Spinal cord (tissue), 10 donors: ENCODE measurements around the gene TXNL4B. TPM values are rescaled to one million over a fixed set of nuclear protein-coding genes. Genes with fewer than 3 reads are reported as not detected.
"Not testable (repeated sequence)": the region's sequence is repeated elsewhere in the genome, so short reads cannot be mapped to it uniquely, and the experiment has no call there.

Experiments
- DNase-seq, 6 donors: peaks; one replicate each; pipeline versions ENCODE4 v3.0.0 to v3.0.0-alpha.2; 2013 to 2015; ENCODE audit warnings: low spot score in 6 of 6, low read depth in 4 of 6
- H3K27ac ChIP-seq: one replicate; pipeline ENCODE4 v1.5.1; 2013; ENCODE audit warnings: low read depth, low read length, control low read depth
- H3K27me3 ChIP-seq: one replicate; pipeline ENCODE4 v1.6.1; 2013; ENCODE audit warnings: low read length; ENCODE audit not compliant: control insufficient read depth, insufficient read depth
- H3K36me3 ChIP-seq: one replicate; pipeline ENCODE4 v1.6.1; 2013; ENCODE audit warnings: low read length; ENCODE audit not compliant: control insufficient read depth, insufficient read depth
- H3K4me1 ChIP-seq: one replicate; pipeline ENCODE4 v1.6.1; 2013; ENCODE audit warnings: low read length; ENCODE audit not compliant: control insufficient read depth, insufficient read depth
- H3K4me3 ChIP-seq: one replicate; pipeline ENCODE4 v1.5.1; 2013; ENCODE audit warnings: low read depth, low read length, control low read depth
- H3K9me3 ChIP-seq: one replicate; pipeline ENCODE4 v1.6.1; 2013; ENCODE audit warnings: low read length; ENCODE audit not compliant: control insufficient read depth, insufficient read depth
- WGBS: methylation state at CpG from one replicate; pipeline ENCODE4 v1.1.5; 2013; ENCODE audit warnings: missing lambda C conversion rate; ENCODE audit not compliant: insufficient coverage; 5-methylcytosine and 5-hydroxymethylcytosine counted together
- polyA plus RNA-seq, 2 donors: library from polyadenylated mRNA; unstranded; fragments of 120-200 nt; gene quantifications; one replicate each; pipeline ENCODE4 v1.2.1, GENCODE V29; 2013; ENCODE audit not compliant: insufficient read length in 2 of 2
- total RNA-seq, 2 donors: library from RNA; depleted of rRNA in 1 of 2; stranded (reverse); fragments of 120-200 nt in 1 of 2; fragments of >200 nt in 1 of 2; gene quantifications; one replicate each; pipeline versions ENCODE4 v1.2.3 to v1.2.4, GENCODE V29; 2013 to 2014
- donor health status: healthy.

Gene TXNL4B
- total and polyA plus RNA-seq, 4 donors = 9.8 to 15.6 (median 14.1) TPM

GRCh38 chr16:72060405-72060804, 33.0 kb downstream of the TXNL4B start:
- Histone ChIP-seq H3K27ac (no peak overlapping the region), H3K9me3 (no peaks in the 10 kb centered on the region), H3K36me3 (no peaks in the 10 kb centered on the region), H3K4me1 (no peaks in the 10 kb centered on the region), H3K27me3 (no peaks in the 10 kb centered on the region), H3K4me3 (no peak overlapping the region)
- 95% methylated on average over 9 of the region's 9 CpGs for WGBS
- DNase-seq = no peak

DNA sequence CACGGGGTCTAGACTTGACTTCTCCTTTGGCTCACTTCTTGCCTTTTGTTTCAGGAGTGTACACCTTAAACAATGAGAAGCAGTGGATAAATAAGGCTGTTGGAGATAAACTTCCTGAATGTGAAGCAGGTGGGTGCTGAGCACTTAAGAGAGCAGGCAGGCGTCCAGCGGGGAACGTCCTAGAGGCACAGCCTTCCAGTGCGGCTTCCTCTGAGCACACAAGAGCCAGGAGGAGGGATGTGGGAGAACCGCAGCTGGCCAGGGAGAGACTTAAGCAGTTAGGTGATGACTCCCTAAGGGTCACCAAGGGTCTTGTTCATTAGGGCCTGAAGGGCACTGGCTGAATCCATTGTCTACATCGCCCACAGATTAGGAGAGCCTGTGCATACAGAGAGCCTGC, 34.4 kb downstream of the TXNL4B start:
- not testable (repeated sequence) for H3K36me3 ChIP-seq, H3K4me3 ChIP-seq, H3K27ac ChIP-seq, H3K9me3 ChIP-seq, H3K4me1 ChIP-seq, H3K27me3 ChIP-seq, DNase-seq
- WGBS = 83% methylated on average over 1 of the region's 7 CpGs

- H3K4me3 ChIP-seq, H3K4me1 ChIP-seq, H3K9me3 ChIP-seq, H3K27ac ChIP-seq, H3K27me3 ChIP-seq, H3K36me3 ChIP-seq, DNase-seq: not testable (repeated sequence)
- 50% methylated on average over 1 of the region's 6 CpGs for WGBS
These were observed 36.1 kb downstream of the TXNL4B start for GRCh38 chr16:72057313-72057712.

- no peaks in the 10 kb centered on the region for H3K27me3 ChIP-seq
- H3K27ac ChIP-seq = no peak overlapping the region
- no peak overlapping the region for H3K4me3 ChIP-seq
- no peaks in the 10 kb centered on the region for H3K4me1 ChIP-seq
- DNase-seq = no peak
- no peaks in the 10 kb centered on the region for H3K9me3 ChIP-seq
- H3K36me3 ChIP-seq = no peaks in the 10 kb centered on the region
- 100% methylated on average over 1 of the region's 4 CpGs for WGBS
These were observed 37.5 kb downstream of the TXNL4B start for GRCh38 chr16:72055911-72056310.

- not testable (repeated sequence) for H3K27ac ChIP-seq, H3K27me3 ChIP-seq, H3K9me3 ChIP-seq, H3K36me3 ChIP-seq, DNase-seq, H3K4me1 ChIP-seq, H3K4me3 ChIP-seq
- 89% methylated on average over 4 of the region's 5 CpGs for WGBS
These were observed 39.1 kb downstream of the TXNL4B start, which contains the start of gene HP for GRCh38 chr16:72054254-72054847. Gene HP (plus strand): TSS chr16:72054505. CDS start chr16:72054653, 148 bp downstream.

DNA sequence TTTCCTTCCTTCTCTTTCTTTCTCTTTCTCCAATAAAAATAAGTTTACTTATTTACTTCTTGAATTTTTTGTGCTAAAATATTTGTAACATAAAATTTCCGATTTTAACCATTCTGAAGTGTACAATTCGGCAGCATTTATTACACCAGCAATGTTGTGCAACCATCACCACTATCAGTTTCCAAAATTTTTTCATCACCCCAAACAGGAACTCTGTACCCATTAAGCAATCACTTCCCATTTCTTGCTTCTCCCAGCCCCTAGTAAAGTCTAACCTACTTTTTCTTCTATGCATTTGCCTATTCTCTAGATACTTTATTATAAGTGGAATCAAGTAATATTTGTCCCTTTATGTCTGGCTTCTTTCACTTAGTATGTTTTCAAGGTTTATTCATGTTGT, 41.6 kb downstream of the TXNL4B start:
- Histone ChIP-seq H3K9me3 (no peaks in the 10 kb centered on the region), H3K4me3 (no peak overlapping the region), H3K4me1 (no peaks in the 10 kb centered on the region), H3K27ac (no peak overlapping the region), H3K36me3 (no peaks in the 10 kb centered on the region), H3K27me3 (no peaks in the 10 kb centered on the region)
- 100% methylated on average over 2 of the region's 2 CpGs for WGBS
- no peak for DNase-seq

DNA sequence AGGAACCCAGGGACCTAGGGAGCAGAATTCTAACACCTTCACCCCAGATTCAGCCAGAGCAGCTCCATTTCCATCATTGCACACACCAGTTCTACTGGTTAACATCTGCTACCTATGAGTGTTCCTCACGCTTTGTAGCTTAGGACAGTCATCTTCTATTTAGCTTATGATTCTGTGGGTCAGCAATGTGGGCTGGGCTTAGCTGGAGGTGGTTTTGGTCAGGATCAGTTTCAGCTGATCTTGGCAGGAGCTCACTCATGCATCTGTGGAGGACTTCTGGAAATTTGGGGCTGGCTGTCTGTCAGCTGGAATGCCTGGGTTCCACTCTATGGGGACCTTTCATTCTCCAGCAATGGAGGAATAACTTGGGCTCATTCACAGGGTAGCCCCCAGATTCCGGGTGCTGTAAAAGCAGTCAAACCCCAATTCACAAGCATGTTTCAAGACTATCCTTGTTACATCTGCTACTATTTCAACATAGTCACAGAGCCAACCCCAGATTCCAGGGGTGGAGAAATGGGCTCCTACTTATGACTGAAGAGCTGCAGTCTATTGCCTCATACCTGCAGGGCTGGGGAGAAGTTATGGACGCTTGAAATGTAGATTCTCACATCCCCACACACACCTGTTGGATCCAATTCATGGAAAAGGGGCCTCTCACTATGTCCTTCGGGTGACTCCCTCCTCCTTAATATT, 42.5 kb downstream of the TXNL4B start:
- H3K9me3 ChIP-seq = no peaks in the 10 kb centered on the region
- DNase-seq = no peak
- H3K27me3 ChIP-seq = no peaks in the 10 kb centered on the region
- no peaks in the 10 kb centered on the region for H3K36me3 ChIP-seq
- no peak overlapping the region for H3K4me3 ChIP-seq
- H3K27ac ChIP-seq = no peak overlapping the region
- H3K4me1 ChIP-seq = no peaks in the 10 kb centered on the region
- WGBS = 83% methylated on average over 1 of the region's 4 CpGs

DNA sequence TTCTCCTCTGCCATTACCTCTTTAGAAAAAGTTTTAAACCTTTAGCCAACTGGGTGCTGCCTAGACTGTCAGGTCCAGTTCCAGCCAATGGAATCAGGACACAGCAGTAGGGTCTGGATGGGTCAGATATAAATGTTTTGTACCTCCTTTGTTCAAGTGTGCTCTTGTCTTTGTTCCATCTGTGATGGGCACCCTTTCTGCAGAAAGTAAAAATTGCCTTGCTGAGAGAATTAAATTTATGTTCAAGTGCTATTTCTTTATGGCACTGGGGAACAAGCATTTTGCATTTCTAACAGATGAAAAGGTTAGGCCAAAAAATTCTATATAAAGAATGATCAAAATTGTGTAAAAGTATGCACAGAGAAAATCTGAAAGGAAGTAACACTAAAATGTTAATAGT, 44.3 kb downstream of the TXNL4B start:
- Histone ChIP-seq H3K9me3 (no peaks in the 10 kb centered on the region), H3K27me3 (no peaks in the 10 kb centered on the region), H3K4me3 (no peak overlapping the region), H3K36me3 (no peaks in the 10 kb centered on the region), H3K27ac (no peak overlapping the region), H3K4me1 (no peaks in the 10 kb centered on the region)
- DNase-seq = no peak

GRCh38 chr16:72044825-72045359, 48.5 kb downstream of the TXNL4B start:
- H3K36me3 ChIP-seq = no peaks in the 10 kb centered on the region
- no peak overlapping the region for H3K27ac ChIP-seq
- H3K4me1 ChIP-seq = peaks cover 6% of the 10 kb centered on the region
- H3K9me3 ChIP-seq = no peaks in the 10 kb centered on the region
- H3K27me3 ChIP-seq = no peaks in the 10 kb centered on the region
- 95% methylated on average over 2 of the region's 2 CpGs for WGBS
- H3K4me3 ChIP-seq = no peak overlapping the region
- no peak for DNase-seq

- no peaks in the 10 kb centered on the region for H3K36me3 ChIP-seq
- 50% methylated on average over 1 of the region's 6 CpGs for WGBS
These were observed 49.1 kb downstream of the TXNL4B start for GRCh38 chr16:72044296-72044695.

More at GRCh38 chr16:72044296-72044695, 49.1 kb downstream of the TXNL4B start:
- peaks cover 6% of the 10 kb centered on the region for H3K4me1 ChIP-seq
- DNase-seq = no peak
- no peak overlapping the region for H3K27ac ChIP-seq
- H3K9me3 ChIP-seq = no peaks in the 10 kb centered on the region
- no peaks in the 10 kb centered on the region for H3K27me3 ChIP-seq
- no peak overlapping the region for H3K4me3 ChIP-seq
